ENCODE measurements around the gene G0S2. TPM values are rescaled to one million over a fixed set of nuclear protein-coding genes. Genes with fewer than 3 reads are reported as not detected.

Gene G0S2
- total RNA-seq, 4 donors from 2014 or later, result 15.9 to 51.8 (median 31.8) TPM

DNA sequence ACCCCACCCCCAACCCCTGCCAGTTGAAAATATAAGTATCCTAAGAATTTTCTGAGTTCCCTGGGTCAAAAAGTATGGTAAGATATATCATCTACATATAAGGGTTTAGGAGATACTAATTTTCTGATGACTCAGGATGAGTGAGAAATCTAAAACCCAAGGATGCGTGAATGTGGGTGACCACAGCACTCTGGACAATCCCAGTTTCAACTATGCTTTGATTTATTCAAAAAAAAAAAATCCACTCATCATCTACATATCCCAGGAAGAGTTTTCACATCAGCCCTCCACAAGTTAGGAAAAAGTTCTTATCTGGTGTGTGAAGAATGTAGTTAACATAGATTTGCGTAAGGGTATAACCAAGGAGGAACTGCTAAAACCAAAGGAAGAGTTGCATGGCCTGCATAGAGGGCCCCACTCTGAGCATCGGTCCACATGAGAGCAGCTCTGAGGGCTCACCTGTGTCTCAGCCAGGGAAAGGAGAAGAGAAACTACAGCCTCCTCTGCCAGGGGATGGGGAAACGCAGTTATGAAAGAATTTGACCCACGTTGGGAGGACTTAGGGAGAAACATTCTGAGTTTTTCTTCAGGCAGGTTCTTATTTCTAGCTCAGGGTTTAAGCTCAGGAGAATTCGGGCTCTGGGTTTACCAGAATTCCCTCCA, 41.7 kb upstream of the G0S2 start:
- DNase-seq (ENCODE audit: low spot score in 2 of 2), result no peak
- Histone ChIP-seq H3K27ac (no peak overlapping the region), H3K36me3 (peaks cover 13% of the 10 kb centered on the region), H3K9me3 (no peaks in the 10 kb centered on the region), H3K27me3 (no peaks in the 10 kb centered on the region), H3K4me3 (no peak overlapping the region), H3K4me1 (no peaks in the 10 kb centered on the region)
- 91% methylated on average over 6 of the region's 6 CpGs for WGBS
- TF ChIP-seq POLR2AphosphoS5 (IDR thresholded peaks at IDR 0.05), result no peak
- TF ChIP-seq, protein P1, sequence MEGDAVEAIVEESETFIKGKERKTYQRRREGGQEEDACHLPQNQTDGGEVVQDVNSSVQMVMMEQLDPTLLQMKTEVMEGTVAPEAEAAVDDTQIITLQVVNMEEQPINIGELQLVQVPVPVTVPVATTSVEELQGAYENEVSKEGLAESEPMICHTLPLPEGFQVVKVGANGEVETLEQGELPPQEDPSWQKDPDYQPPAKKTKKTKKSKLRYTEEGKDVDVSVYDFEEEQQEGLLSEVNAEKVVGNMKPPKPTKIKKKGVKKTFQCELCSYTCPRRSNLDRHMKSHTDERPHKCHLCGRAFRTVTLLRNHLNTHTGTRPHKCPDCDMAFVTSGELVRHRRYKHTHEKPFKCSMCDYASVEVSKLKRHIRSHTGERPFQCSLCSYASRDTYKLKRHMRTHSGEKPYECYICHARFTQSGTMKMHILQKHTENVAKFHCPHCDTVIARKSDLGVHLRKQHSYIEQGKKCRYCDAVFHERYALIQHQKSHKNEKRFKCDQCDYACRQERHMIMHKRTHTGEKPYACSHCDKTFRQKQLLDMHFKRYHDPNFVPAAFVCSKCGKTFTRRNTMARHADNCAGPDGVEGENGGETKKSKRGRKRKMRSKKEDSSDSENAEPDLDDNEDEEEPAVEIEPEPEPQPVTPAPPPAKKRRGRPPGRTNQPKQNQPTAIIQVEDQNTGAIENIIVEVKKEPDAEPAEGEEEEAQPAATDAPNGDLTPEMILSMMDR (IDR thresholded peaks at IDR 0.05), result no peak
- TF ChIP-seq POLR2A (IDR thresholded peaks at IDR 0.05), result no peak
- no peak for TF ChIP-seq EP300 (IDR thresholded peaks at IDR 0.05)

DNA sequence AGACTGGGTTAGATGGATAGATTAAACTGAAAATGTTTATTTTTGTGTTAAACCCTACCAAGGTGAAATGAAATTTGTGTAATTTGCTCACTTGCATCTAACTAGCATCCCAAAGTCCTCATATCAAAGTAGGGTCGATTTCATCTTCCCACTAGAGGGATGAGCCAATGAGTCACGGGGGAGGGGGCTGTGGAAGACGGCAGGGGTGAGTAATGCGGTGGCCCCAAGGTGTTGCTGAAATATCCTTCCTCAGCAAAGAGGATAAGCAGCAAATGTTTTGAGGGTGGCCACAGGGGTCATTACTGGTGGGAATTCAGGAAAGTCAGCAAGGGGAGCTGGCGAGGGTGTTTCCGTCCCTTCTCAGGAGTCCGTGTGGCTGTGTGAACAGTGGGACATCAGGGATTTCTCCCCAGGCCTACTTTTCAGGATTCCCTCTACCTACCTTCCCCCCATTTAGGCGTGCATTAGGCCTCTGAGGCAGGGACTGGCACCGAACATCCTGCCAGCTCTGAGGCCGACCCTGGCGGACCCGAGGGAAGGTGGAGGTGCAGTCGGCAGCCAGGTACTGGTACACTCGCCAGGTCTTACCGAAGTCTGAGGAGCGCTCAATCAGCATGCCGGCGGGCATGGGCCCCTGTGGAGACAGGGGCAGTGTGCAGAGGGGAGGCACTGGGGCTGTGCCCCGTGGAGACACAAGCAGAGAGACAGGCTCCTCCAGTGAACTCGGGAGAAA, 41.0 kb upstream of the G0S2 start:
- WGBS, result 80% methylated on average over 20 of the region's 20 CpGs

DNA sequence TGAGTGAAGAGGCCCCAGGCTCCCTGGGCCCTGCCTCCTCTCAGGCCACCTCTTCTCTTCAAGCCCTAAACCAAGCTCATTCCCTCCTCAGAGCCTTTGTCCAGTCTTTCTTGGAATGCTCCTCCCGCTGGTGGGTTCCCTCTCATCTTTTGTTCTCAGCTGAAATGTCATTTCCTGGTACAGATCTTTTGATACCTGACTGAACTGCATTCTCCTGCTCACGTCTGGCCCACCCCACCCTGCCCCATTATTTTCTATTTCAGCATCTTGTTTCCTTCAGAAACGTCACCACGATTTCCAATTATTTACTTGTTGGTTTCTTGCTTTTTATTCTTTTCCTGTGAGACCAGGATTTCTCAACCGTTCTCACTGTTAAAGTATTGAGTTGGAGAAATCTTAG, 39.4 kb upstream of the G0S2 start:
- no peak for TF ChIP-seq POLR2A (IDR thresholded peaks at IDR 0.05)
- no peak for TF ChIP-seq EP300 (IDR thresholded peaks at IDR 0.05)
- TF ChIP-seq, protein P1 (IDR thresholded peaks at IDR 0.05), result no peak
- DNase-seq (ENCODE audit: low spot score in 2 of 2), result no peak
- H3K36me3 ChIP-seq, result peaks cover 13% of the 10 kb centered on the region
- H3K4me3 ChIP-seq, result no peak overlapping the region
- H3K27ac ChIP-seq, result no peak overlapping the region
- WGBS, result 80% methylated on average over 5 of the region's 5 CpGs
- H3K27me3 ChIP-seq, result no peaks in the 10 kb centered on the region
- H3K9me3 ChIP-seq, result no peaks in the 10 kb centered on the region
- H3K4me1 ChIP-seq, result no peaks in the 10 kb centered on the region

More for the DNA sequence above, 41.0 kb upstream of the G0S2 start:
- Histone ChIP-seq H3K27me3 (no peaks in the 10 kb centered on the region), H3K4me1 (no peaks in the 10 kb centered on the region), H3K9me3 (no peaks in the 10 kb centered on the region), H3K36me3 (peaks cover 13% of the 10 kb centered on the region), H3K27ac (no peak overlapping the region), H3K4me3 (no peak overlapping the region)
- DNase-seq (ENCODE audit: low spot score in 2 of 2), result no peak
- TF ChIP-seq POLR2AphosphoS5 (IDR thresholded peaks at IDR 0.05), result no peak
- TF ChIP-seq, protein P1 (IDR thresholded peaks at IDR 0.05), result no peak
- TF ChIP-seq EP300 (IDR thresholded peaks at IDR 0.05), result no peak
- TF ChIP-seq POLR2A (IDR thresholded peaks at IDR 0.05), result no peak

DNA sequence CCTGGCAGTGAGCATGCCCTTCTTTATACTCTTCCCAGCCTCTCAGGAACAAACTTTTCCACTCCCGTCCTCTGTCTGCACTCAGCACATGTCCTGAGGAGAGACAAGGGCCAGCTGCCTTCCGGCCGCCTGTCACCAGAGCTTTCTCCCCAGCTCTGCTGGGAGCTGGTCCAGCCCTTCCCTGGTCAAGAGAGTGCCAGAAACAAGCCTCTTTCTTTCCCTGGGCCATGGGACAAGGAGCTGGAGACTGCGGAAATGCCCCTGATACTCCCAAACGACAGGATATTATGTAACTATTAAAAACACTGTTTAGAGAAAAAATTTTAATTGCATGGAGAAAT, 33.4 kb upstream of the G0S2 start:
- Histone ChIP-seq H3K4me1 (peaks cover 34% of the 10 kb centered on the region), H3K4me3 (no peak overlapping the region), H3K9me3 (no peaks in the 10 kb centered on the region), H3K27me3 (no peaks in the 10 kb centered on the region), H3K27ac (peak overlapping the region; percentile 48), H3K36me3 (peaks cover 5% of the 10 kb centered on the region)
- WGBS, result 64% methylated on average over 5 of the region's 5 CpGs
- DNase-seq (ENCODE audit: low spot score in 2 of 2), result peak in 1 of 2 donors; percentile 67
- no peak for TF ChIP-seq POLR2AphosphoS5 (IDR thresholded peaks at IDR 0.05)
- no peak for TF ChIP-seq POLR2A (IDR thresholded peaks at IDR 0.05)
- no peak for TF ChIP-seq EP300 (IDR thresholded peaks at IDR 0.05)
- TF ChIP-seq, protein P1 (IDR thresholded peaks at IDR 0.05), result no peak

DNA sequence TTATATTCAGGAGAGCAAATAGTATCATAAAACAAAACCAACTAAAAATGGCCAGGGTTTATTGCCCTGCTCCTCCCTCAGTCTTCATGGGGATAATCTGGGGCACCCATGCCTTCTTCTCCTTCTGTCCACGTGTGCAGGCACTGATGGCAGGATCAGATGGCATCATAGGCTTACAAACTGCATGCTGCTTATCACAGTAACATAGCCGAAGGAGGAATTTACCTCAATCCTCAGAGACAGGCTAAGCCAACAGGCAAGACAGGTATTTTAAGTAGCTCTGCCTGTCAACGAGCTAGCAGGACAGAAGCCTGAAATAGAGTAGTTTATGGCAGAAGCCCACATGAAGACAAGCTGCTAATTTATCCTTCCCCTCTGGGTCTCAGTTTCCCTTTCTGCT, 32.4 kb upstream of the G0S2 start:
- no peak for TF ChIP-seq EP300 (IDR thresholded peaks at IDR 0.05)
- no peak for TF ChIP-seq POLR2A (IDR thresholded peaks at IDR 0.05)
- no peak for TF ChIP-seq POLR2AphosphoS5 (IDR thresholded peaks at IDR 0.05)
- TF ChIP-seq, protein P1 (IDR thresholded peaks at IDR 0.05), result no peak
- peaks cover 5% of the 10 kb centered on the region for H3K36me3 ChIP-seq
- DNase-seq (ENCODE audit: low spot score in 2 of 2), result no peak
- H3K4me1 ChIP-seq, result peaks cover 37% of the 10 kb centered on the region
- H3K4me3 ChIP-seq, result no peak overlapping the region
- no peak overlapping the region for H3K27ac ChIP-seq
- no peaks in the 10 kb centered on the region for H3K27me3 ChIP-seq
- no peaks in the 10 kb centered on the region for H3K9me3 ChIP-seq
- WGBS, result 38% methylated on average over 3 of the region's 3 CpGs
